ENCODE measurements around the gene TRIM47. TPM values are rescaled to one million over a fixed set of nuclear protein-coding genes. Genes with fewer than 3 reads are reported as not detected.

TRIM47 gene
- total and polyA plus RNA-seq, 2 experiments from 2014 or later, result 7.2 to 9.9 TPM

- H3K27me3 ChIP-seq (ENCODE audit: insufficient read depth), result no peaks in the 10 kb centered on the region
- no peak overlapping the region for H3K4me2 ChIP-seq
- H3F3A ChIP-seq (replicated peaks; ENCODE audit: low read depth), result no peaks in the 10 kb centered on the region
- H3K79me2 ChIP-seq (replicated peaks; ENCODE audit: insufficient read depth), result no peaks in the 10 kb centered on the region
- no peaks in the 10 kb centered on the region for H3K9me3 Mint-ChIP-seq
- H3K9me2 ChIP-seq (ENCODE audit: insufficient read depth), result no peaks in the 10 kb centered on the region
- H3K4me3 ChIP-seq, result no peak overlapping the region
- peaks cover 7% of the 10 kb centered on the region for H3K36me3 Mint-ChIP-seq (ENCODE audit: low read depth)
- H3K4me1 ChIP-seq (ENCODE audit: insufficient read depth), result no peaks in the 10 kb centered on the region; the same call in 1 of the 2 replicates
- no peaks in the 10 kb centered on the region for H3K4me1 Mint-ChIP-seq
- no peak for TF ChIP-seq CREB1 (CRISPR knock-in tag; IDR thresholded peaks at IDR 0.05; ENCODE audit: low read depth)
- TF ChIP-seq CTCF (conservative IDR thresholded peaks at IDR 0.05; ENCODE audit: low read depth in 2 of 2), result no peak
- no peak for TF ChIP-seq EZH2phosphoT487 (IDR thresholded peaks at IDR 0.05; ENCODE audit: unreplicated experiment)
- TF ChIP-seq JUNB (IDR thresholded peaks at IDR 0.05; ENCODE audit: unreplicated experiment), result no peak
- TF ChIP-seq REST (IDR thresholded peaks at IDR 0.05; ENCODE audit: unreplicated experiment), result no peak
- TF ChIP-seq NANOG (IDR thresholded peaks at IDR 0.05; ENCODE audit: borderline replicate concordance), result no peak
- no peak for TF ChIP-seq POLR2AphosphoS5 (IDR thresholded peaks at IDR 0.05; ENCODE audit: low read depth)
- no peak for TF ChIP-seq STAT1 (IDR thresholded peaks at IDR 0.05; ENCODE audit: unreplicated experiment)
- no peak for TF ChIP-seq ZNF331 (CRISPR knock-in tag; IDR thresholded peaks at IDR 0.05; ENCODE audit: low read depth)
- no peak for TF ChIP-seq ZNF114 (CRISPR knock-in tag; IDR thresholded peaks at IDR 0.05)
- no peak for TF ChIP-seq ZNF462 (CRISPR knock-in tag; IDR thresholded peaks at IDR 0.05)
- no peak for ATAC-seq
- peaks cover 13% of the 10 kb centered on the region for H3K27me3 Mint-ChIP-seq (ENCODE audit: insufficient read depth, low read depth, poor library complexity)
- no peaks in the 10 kb centered on the region for H4K20me1 ChIP-seq (replicated peaks; ENCODE audit: insufficient read depth)
- H3K27ac ChIP-seq (ENCODE audit: low read depth), result no peak overlapping the region
- H3K27ac Mint-ChIP-seq, result no peak overlapping the region
- H2AFZ ChIP-seq, result no peak overlapping the region
- no peak for DNase-seq (ENCODE audit: low spot score)
- no peak overlapping the region for H3K4me3 Mint-ChIP-seq
- no peaks in the 10 kb centered on the region for H3K36me3 ChIP-seq (ENCODE audit: insufficient read depth)
Observed at GRCh38 chr17:75917917-75918445, 39.6 kb upstream of the TRIM47 start.

Measured in GM23338 (cell line).